CD4-positive, alpha-beta T cell treated with Interleukin-10 for 1 hour (primary cell): ENCODE data around the gene OTUD3.
A peak's percentile ranks its signal among the peaks of the same experiment; 100 is the strongest.
"Not testable (repeated sequence)": the region's sequence is repeated elsewhere in the genome, so short reads cannot be mapped to it uniquely, and the experiment has no call there.

Experiments used
- DNase-seq: peaks from one replicate; pipeline ENCODE4 v3.0.0-alpha.2; 2020

OTUD3 gene

DNA sequence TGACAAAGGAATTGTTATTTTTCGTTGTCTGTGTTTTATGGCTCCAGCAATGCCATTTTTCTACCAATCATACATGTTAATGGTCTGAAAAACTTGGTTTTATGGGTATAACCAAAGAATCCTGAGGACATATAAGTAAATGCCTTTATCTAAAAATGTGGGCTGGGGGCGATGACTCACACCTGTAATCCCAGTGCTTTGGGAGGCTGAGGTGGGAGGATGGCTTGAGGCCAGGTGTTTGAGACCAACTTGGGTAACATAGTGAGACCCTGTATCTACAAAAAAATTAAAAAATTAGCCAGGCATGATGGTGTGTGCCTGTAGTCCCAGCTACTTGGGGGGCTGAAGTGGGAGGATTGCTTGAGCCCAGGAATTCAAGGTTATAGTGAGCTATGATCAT lies 12.7 kb upstream of the OTUD3 start:
- not testable (repeated sequence) for DNase-seq

DNA sequence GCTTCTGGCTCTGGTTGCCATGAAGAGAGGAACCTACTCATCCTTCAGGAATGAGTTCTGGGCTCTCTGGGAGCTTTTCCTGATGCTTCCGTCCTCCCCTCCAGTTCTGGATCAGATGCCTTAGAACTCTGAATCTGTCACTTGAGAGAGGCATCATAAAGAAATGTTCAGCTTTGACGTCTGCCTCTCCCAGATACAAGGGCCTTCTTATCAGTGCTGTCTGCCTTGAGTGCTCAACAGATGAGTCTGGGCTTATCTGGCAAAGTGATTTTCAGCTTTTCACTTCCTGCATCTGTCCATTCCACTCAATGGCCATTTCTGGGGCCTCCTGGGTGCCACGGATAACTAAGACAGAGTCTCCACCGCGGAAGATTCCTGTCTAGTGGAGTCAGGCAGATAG lies 12.3 kb upstream of the OTUD3 start:
- no peak for DNase-seq

DNA sequence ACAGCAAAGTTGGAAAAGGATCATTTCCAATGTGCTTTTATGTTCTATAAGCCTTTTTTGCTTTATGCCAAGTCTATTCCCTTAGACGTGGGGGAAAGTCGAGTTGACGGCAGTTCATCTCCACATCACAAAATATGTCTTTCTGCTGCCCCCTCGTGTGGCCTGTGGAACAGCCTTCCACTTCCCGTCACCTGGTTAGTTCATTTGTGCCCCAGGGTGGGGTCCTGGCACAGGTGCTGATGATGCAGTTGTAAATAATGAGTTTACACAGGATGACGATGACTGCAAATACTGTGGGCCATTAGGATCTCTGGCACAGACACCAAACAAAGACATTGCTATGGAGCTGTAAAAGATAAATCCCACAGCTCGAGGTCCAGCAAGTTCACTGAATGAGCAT lies 10.0 kb upstream of the OTUD3 start:
- DNase-seq = no peak

DNA sequence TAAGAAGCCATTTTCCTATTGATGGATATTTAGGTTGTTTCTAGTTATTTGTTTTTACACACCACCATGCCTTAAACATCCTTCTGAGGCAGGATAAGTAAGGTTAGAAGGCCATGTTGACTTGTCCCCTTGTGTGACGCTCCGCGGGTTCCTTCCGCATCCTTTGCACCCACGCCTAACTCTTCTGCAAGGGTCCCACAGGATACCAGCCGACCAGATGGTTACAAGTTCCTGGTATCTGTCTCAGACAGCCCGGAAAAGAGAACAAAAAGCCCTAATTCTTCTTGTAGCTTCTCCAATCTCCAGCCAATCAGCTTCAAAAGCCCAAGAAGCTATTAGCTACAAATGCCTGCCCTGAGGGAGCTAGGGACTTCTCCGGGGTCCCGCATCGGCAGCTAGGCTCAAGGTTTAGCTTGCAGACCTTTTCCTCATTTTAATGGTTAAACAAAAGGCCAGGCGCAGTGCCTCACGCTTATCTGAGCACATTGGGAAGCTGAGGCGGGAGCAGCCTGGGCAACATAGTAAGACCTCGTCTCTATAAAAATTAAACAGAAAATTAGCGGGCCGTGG lies 4.9 kb upstream of the OTUD3 start:
- no peak for DNase-seq

DNA sequence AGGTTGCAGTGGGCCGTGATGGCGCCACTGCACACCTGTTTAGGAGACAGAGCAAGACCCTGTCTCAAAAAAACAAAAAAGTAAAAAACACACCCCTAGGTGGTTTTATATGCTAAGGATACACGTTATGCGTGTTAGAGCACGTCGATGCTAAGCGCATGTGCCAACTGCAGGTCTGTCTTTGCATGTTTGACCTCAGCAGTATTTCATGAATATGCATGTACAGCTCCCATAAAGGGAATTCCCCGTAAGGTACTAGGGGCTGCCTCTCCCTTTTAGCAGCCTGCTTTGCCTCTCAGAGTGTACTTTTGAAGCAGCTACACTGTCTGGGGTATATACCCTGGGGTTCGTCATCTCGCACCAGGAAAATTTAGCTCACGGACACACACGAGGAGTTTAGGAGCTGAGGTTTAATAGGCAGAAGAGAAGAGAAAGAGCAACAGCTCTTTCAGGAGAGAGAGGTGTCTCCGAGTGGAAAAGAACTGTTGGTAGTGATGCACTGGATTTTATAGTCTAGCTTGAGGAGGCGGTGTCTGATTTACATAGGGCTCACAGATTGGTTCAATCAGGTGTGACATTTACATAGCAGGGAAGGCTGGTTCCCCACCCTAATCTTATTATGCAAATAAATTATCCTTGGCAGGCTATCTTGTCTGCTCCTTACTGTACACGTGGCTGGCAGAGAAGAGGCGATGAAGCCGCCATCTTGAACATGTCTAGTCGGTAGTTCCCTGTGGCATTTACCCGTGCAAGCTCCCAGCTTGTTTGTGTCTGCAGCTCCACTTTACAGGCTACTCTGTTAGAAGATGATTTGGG lies 4.2 kb upstream of the OTUD3 start:
- DNase-seq = no peak

DNA sequence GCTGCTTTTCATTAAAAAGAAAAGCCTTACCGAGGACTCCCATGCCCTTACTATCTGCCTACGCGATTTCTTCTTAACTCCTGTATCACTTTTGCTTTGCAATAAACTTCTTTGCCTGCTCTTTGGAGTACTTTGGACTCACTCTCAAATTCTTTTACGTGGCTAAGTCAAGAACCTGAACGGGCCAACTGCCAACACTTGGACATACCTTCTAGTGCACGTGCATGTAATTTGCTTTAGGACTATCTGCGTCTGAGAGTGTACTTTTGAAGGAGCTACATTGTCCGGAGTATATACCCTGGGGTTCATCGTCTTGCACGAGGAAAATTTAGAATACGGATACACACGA lies 3.6 kb upstream of the OTUD3 start:
- DNase-seq = no peak

DNA sequence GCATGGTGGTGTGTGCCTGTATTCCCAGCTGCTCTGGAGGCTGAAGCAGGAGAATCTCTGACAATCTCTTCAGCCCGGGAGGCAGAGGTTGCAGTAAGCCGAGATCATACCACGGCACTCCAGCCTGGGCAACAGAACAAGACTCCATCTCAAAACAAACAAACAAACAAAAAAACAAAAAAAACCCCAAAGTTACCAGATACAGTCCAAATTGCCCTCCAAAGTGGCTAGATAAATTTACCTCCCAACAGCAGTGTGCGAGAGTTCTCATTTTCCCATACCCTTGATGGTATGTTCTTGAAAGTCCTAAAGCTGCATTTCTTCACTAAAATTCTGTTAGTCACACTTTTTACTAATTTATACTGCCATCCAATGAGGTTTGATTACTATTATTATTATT lies 3.0 kb upstream of the OTUD3 start:
- no peak for DNase-seq

DNA sequence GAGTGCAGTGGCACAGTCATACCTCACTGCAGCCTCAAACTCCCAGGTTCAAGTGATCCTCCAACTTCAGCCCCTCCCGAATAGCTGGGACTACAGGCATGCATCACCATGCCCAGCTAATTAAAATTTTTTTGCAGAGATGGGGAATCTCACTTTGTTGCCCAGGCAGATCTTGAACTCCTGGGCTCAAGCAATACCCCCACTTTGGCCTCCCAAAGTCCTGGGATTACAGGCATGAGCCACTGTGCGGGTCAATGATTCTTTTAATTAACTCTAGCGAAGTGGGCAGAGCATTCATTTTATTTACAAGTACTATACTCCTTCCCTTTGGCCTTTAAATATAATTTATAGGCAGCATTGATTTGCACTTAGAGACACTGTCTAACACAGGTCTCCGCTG lies 2.5 kb upstream of the OTUD3 start:
- no peak for DNase-seq

DNA sequence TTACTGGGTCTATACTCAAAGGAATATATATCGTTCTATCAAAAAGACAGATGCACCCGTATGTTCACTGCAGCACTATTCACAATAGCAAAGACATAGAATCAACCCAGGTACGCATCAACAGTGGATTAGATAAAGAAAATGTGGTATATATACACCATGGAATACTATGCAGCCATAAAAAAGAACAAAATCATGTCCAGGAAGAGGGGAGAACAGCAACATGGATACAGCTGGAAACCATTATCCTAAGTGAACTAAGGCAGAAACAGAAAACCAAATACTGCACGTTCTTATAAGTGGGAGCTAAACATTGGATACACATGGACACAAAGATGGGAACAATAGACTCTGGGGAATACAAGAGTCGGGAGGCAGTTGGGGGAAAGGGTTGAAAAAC lies 1.4 kb upstream of the OTUD3 start:
- DNase-seq = not testable (repeated sequence)

DNA sequence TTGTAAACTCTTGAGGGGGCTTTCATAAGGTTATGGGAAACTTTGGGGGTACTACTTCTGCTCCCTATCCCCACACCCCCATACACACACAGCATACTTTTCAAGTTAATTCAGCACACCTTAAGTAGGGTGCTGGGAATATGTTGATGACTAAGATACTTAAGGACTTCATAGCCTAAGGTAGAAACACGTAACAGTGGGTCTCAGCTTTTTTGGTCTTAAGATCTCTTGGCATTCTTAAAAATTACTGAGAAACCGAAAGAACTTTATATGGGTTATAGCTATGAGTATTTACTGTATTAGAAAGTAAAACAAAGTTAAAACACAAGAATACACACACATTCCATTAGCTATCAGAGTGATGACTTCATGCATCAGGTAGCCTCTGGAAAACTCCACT lies 2.1 kb downstream of the OTUD3 start:
- no peak for DNase-seq

DNA sequence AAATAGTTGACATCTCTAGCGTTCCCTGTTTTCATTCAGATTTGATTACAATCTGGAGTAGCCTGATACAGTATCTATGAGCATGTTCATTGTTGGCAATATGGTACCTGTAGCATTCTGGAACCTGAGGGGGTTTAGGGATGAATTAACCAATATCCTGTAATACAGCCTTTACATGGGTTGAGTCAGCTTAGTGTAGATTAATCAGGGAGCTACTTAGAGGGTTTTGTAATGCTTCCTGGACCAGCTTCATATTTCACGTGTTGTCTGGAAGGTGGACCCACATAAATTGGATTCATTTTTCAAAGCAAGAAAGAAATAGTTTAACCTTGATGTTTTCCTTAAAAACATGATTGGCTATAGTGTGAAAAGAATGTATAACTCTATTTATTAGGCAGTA lies 3.6 kb downstream of the OTUD3 start:
- no peak for DNase-seq

DNA sequence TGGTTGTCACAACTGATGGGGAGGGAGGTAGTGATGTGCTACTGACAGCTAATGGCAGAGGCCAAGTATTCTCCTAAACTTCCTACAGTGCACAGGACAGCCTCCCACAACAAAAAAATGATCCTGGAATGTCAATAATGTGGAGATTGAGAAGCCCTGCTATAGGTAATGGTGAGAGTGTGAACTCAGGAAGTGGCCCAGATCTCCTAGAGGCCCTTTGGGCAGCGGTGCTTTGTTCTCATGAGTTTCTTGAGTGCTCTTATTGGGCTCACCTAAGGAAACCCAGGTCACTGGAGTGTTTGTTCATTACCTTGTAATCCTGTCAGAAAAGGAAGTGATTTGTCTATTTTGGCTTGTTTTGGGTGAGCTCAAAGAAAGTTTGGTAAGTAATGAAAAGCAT lies 5.9 kb downstream of the OTUD3 start:
- DNase-seq = no peak

DNA sequence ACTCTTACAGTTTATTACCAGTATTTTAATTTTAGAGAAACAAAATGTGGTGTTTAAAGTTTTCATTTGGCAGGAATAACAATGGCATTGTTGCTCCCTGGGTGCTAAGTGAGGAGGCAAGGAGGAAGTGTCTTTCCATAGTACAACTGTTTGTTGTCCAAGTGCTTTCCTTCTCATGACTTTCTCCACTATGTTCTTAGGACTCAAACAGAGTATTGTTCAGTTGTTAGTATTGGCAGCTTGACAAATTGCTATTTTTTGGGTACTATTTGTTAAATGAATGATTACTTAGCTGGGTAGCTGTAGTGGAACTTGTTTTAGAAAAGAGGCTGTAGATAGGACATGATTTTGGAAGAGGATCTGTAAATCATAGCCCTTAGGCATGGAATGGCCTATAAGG lies 7.5 kb downstream of the OTUD3 start:
- DNase-seq = no peak

DNA sequence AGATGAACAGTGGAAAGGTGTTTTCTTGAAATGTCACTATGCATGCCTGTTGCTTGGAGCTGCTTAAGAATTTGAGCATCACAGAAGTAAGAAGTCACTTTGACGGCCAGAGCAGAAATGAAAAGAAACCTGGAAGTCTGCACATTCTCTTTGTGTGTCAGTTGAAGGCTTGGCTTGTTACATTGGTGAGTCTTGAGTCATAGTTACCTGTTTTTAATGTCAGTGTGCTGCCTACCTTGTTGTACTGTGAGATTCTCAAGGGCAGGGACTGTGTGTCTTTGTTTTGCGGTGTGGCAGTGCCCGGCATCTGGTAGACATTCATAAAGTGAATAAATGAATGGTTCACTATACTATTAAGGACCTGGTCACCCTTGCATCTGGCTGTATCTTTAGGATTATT lies 9.9 kb downstream of the OTUD3 start:
- DNase-seq = no peak

DNA sequence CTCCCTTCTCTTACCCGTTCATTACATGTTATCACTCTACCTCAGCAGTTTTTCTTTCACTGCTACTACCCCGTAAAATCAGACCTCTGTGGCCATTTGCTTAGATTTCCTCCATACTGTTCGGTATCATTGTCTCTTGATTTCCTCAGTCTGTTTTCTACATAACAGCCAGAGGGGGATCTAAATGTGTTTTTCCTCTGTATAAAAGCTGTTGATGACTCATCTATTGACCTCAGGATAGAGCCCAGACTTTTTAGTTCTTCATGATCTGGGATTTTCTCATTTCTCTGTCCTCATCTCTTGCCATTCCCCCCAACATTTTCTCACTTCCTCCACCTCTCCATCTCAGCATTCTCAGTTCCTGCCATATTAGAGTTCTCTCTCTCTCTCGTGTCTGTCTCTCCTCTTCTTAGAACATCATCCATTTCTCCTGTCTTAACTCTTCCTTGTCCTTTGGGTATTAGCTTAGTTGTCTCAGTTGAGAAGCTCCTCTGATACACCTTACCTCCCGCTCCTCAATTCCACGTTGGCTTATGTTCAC lies 10.5 kb downstream of the OTUD3 start:
- no peak for DNase-seq

DNA sequence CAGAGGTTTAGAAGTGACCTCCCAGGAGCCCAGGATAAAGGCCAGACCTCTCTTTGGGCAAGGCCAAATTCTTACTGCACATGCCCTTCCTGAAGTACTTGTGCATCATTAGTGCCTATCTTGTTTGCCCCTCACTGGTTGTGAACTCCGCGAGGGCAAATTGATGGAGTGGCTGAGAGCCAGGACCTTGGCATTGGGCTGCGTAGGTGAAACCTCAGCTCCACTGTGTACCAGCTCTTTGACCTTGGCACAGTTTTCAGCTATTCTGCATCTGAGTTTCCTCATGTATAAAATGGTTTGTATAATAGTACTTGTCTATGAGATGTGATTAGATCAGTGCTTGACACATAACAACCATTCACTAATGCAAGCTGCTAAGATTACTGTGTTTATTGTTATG lies 11.5 kb downstream of the OTUD3 start:
- DNase-seq = no peak

DNA sequence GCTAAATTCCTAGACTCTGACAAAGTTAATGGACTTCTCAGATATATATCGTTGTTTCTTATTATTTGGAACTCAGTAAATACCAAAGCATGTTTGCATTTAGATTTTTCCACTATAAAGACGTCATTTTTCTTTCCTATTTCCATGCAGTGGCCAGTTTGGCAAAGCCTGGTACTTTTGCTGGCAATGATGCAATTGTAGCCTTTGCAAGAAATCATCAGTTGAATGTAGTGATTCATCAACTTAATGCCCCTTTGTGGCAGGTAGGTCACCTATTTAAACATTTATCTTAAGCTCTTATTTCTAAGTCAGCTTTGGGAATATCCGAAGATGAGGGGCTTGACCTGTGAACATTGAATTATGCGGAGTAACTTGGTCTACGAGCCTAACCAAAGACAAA lies 12.0 kb downstream of the OTUD3 start:
- DNase-seq = no peak

DNA sequence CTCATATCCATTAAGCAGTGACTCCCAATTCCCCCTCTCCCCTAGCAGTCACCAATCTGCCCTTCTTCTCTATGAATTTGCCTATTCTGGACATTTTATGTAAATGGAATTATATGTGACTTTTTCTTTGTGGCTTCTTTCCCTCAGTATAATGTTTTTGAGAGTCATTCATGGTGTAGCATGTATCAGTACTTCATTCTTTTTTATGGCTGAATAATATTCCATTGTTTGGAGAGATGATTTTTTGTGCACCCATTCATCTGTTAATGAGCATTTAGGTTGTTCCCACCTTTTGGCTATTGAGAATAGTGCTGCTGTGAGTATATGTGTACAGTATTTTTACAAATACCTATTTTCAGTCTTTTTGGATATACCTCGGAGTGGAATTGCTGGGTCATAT lies 19.5 kb downstream of the OTUD3 start:
- DNase-seq = no peak

DNA sequence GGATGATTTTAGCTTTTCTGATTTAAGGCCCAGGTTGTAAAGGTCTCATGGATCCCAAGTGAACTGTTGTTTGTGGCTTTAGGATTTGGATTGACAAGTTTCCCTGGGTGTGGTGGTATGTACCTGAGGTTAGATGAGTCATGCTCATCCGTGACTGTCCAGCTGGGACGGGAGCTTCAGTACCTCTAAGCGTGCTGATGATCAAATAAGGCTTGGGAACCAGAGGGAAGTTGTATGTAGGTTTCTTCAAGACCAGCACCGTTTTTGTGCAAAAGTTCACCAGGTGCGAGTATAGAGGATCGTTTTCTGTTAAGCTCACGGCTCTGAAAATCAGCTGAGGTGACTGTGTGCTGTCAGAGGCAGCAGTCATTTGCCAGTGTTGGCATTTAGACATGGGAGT lies 21.4 kb downstream of the OTUD3 start:
- no peak for DNase-seq

DNA sequence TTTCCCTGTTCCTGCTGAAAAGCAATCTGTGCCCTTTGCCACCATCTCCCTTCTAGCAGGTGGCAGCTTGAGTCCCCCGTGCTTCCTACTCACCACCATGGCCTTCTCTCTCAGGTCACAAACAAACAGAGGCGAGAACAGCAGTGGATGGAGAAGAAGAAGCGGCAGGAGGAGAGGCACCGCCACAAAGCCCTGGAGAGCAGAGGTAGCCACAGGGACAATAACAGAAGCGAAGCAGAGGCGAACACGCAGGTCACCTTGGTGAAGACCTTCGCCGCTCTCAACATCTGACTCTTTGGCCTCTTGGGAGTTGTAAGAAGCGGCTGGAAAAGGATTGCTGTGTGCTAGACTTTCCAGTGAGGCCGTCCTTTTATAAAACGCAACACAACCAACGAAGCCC lies 25.3 kb downstream of the OTUD3 start:
- no peak for DNase-seq

DNA sequence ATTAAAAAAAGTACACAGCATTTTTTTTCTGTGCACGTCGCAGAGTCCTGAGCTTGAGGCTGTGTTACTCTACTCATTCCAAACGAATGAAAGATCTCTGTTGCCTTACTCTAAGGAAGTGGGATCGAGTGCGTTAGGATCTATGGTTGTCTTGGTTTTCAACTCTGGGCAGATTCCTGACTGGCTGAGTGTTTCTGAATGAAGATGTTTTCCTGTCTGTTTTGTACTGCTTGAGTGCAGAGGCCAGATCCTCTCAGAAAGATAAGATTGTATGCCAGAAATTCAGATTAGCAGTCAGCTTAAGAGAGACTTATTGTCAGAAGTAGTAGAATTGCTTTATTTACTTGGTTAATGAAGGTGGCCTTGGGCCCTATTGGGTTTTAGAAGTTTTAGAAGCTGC lies 27.2 kb downstream of the OTUD3 start:
- no peak for DNase-seq

DNA sequence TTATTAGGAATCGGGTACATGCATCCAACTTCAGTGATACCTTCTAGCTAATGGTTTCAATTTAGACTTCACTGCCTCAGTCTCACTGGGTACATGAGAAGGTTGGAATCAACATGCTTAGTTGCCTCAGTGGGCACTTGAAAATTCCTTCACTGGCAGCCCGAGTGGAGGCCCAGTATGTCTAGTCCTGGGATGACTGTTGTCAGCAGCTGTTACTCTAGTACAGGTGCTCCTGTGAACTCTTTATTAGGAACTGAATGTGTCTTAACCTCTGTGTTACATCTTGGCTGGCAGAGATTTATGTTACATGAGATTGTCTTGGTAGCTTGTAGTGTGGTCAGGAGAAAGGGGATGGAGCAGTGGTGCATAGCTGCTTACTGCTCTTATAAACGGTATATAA lies 27.8 kb downstream of the OTUD3 start:
- DNase-seq = no peak

DNA sequence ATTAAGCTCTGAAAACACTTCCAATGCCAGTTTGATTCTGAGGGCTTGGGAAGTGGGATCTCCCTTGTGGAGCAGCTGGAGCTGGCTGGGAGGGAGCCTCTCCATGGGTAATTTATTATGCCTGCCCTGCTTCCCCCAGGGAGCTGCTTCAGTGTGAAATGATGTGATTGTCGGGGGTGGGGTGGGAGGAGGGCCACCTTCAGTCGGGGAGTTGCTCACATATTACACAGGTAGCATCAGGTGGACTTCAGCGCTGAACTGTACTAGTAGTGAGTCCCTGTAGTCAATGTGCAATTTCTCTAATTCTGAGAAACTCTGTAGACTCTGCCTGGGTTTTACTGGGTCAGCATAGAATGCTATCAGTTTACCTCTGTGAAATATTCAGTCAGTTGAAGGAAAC lies 28.5 kb downstream of the OTUD3 start:
- no peak for DNase-seq

DNA sequence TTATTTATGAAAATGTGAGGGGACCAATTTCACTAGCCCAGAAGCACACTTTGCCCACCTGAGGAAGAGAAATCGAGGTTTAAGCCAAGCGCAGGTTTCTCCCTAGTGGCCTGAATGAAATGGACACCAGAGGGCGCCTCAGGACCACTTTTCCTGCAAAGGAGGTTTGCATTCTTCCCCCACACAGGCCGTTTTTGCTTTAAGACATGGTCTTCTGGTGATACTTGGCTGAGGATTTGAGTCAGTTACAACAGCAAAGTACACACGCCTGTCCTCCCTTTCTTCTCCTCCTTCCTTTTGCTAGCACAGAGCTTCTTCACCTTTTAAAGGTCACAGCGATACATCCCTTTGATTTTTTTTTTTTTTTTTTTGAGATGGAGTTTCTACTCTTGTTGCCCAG lies 35.9 kb downstream of the OTUD3 start:
- peak; percentile 79 for DNase-seq

DNA sequence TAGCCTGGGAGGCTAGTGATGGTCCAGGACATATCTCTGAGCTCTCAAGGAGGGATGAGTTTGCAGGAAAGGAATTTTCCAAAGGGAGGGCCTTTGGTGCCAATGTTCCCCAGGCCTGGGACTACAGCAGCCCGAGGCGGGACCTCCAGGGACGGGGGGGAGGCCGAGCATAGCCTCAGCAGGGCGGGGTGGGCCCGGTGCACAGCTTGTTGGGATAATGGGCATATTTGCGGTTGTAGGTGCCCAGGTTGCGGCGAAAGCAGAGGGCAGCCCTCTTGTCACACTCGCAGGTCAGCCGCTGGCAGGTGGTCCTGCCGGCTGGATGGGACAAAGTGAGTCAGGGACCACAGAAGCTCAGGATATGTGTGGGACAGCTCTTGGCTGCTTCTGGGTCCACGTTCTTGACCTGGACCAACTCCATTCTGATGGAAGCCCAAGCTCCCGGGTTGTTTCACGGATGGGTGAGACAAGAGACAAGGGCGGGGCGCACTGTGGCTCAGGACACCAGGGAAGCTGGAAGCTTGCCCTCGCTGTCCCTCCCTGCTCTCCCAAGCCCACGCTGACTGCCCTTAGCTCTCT lies 38.0 kb downstream of the OTUD3 start:
- DNase-seq = no peak
